Measurements from ENCODE around the gene ASB4. TPM values are rescaled to one million over a fixed set of nuclear protein-coding genes. Genes with fewer than 3 reads are reported as not detected.

The ASB4 gene
- total and polyA plus RNA-seq, 2 donors (not counting 3 experiments of a cell fraction or from before 2014, with no cell fraction given) = not detected

DNA sequence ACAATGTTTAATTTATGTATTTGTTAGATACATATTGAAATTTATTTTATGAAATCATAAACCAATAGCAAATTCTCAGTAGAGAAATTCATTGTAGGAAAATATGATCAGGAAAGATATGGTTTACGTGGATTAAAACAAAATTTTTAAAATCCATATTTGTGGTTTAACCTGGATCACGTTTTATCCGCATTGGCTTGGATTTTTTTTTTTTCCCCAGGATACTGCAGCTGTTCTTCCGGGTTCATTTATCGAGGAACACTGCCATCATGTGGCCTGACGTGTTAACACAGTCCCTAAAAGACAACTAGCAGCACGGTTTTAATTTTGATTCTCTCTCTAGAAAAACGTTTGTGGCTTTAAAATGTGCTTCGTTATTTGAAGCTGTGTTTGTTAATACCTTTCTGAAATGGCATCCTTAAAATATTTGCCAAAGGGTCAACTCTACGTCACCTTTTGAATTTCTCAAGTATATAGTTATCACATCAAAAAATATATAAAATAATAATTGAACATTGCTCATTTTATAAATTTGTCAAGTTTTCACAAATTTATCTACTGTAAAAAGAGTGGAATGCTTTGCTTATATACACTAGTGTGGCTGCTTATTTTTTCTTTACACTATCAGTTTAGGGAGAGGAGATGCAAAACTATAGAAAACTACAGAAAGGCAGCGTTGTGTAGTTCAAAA, 8.7 kb upstream of the ASB4 start:
- no peaks in the 10 kb centered on the region for H3K4me1 ChIP-seq (ENCODE audit: control insufficient read depth, extremely low read depth, insufficient read depth, low read length)
- TF ChIP-seq, protein P1, sequence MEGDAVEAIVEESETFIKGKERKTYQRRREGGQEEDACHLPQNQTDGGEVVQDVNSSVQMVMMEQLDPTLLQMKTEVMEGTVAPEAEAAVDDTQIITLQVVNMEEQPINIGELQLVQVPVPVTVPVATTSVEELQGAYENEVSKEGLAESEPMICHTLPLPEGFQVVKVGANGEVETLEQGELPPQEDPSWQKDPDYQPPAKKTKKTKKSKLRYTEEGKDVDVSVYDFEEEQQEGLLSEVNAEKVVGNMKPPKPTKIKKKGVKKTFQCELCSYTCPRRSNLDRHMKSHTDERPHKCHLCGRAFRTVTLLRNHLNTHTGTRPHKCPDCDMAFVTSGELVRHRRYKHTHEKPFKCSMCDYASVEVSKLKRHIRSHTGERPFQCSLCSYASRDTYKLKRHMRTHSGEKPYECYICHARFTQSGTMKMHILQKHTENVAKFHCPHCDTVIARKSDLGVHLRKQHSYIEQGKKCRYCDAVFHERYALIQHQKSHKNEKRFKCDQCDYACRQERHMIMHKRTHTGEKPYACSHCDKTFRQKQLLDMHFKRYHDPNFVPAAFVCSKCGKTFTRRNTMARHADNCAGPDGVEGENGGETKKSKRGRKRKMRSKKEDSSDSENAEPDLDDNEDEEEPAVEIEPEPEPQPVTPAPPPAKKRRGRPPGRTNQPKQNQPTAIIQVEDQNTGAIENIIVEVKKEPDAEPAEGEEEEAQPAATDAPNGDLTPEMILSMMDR (IDR thresholded peaks at IDR 0.05; ENCODE audit: extremely low read depth in 1 of 2, insufficient read depth in 1 of 2, low read depth in 1 of 2, low read length in 2 of 2) = peak; percentile 59 to 67
- TF ChIP-seq EZH2 (IDR thresholded peaks at IDR 0.05; ENCODE audit: borderline replicate concordance, low read depth, low read length, severe bottlenecking) = no peak
- H3K27ac ChIP-seq (ENCODE audit: insufficient read depth, low read depth, low read length) = no peak overlapping the region
- FAIRE-seq (peak; percentile 93), DNase-seq (ENCODE audit: low read depth, low spot score) (peak; percentile 68)
- POLR2A ChIA-PET = no interaction called here
- no peaks in the 10 kb centered on the region for H3K79me2 ChIP-seq (ENCODE audit: control insufficient read depth, insufficient read depth, low read length)
- H3K9me3 ChIP-seq (replicated peaks; ENCODE audit: control insufficient read depth, insufficient read depth, low read length) = no peaks in the 10 kb centered on the region
- intact Hi-C loops (cut with micrococcal nuclease) = loop anchor here (1.0 to 5.0 kb wide), 9 partner anchors 80 to 1028 kb away; partner anchors contain the start of genes PON3, PPP1R9A and SGCE
- dilution Hi-C loops (cut with MboI; ENCODE audit: extremely low pct_ligation_motif_present, low sequenced_read_pairs) = no loop called here
- H2AFZ ChIP-seq (ENCODE audit: low read depth, low read length) = no peak overlapping the region
- no peak overlapping the region for H3K4me3 ChIP-seq (replicated peaks in 1 of 3; ENCODE audit: insufficient read depth in 1 of 3, low read depth in 1 of 3, low read length in 3 of 3)
- no peak overlapping the region for H3K4me2 ChIP-seq (ENCODE audit: insufficient read depth, low read length)
- H3K9ac ChIP-seq (replicated peaks; ENCODE audit: extremely low read depth, insufficient read depth, low read length) = no peak overlapping the region
- H3K36me3 ChIP-seq (ENCODE audit: control insufficient read depth in 2 of 2, extremely low read depth in 1 of 2, insufficient read depth in 2 of 2, low read length in 2 of 2) = no peaks in the 10 kb centered on the region
- CTCF ChIA-PET = interaction anchor here (0.6 to 8.0 kb wide), 66 partner anchors 9 to 1188 kb away, joined by 3 to 131 read pairs (median 4); partner anchors contain the start of genes ASB4, PON2, PON3 and SGCE
- no peaks in the 10 kb centered on the region for H3K9me1 ChIP-seq (replicated peaks; ENCODE audit: control insufficient read depth, extremely low read depth, insufficient read depth, low read length)
- no TSS peak for BruUV-seq (replicated peaks)
- peaks cover 2 to 6% of the 10 kb centered on the region in 2 experiments for H3K27me3 ChIP-seq (ENCODE audit: control insufficient read depth in 2 of 2, insufficient read depth in 2 of 2, low read length in 2 of 2)
- no peaks in the 10 kb centered on the region for H4K20me1 ChIP-seq (replicated peaks; ENCODE audit: control insufficient read depth, extremely low read depth, insufficient read depth, low read length)

Data from endothelial cell of umbilical vein (primary cell).